Measurements from ENCODE around the gene ZBP1.

The ZBP1 gene

DNA sequence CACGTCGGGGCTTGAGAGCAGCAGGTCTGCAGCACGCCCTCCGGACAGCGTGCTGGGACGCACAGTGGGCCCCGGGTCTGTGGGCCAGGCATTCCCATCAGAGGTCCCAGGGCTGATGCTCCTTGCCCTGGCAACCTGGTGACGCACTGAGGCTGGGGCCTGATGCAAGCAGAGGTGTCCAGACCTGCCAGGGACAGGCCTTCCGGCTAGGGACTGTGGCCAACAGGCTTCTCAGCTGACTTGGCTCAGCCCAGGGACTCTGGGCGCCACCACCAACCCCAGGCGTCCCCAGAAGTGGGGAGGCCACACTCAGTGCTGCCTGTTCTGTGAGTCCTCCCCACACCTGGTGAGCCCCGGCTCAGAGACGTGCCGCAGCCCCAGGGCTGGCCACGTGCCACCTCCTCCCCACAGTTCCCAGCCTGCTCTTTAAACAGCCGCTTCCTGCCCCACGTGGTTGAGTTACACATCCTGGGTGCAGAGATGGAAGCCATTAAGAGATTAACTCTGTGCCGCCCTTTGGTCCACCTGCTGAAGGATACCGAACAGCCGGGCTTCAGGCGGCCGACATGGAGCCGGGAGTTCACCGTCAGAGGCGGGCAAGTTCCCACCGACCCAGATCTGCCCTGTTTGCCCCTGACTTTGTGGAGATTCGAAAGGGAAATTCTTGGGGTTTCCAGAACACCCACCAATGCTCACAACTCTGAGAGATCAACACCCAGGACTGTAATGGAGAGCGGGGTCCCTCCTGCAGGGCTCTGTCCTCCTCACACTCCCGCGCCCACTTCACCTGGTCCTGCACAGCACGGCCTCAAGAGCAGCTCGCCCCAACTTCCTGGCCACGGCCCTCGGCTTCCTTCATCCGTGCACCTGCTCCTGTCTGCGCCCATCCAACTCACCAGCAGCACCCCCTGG lies 37.6 kb upstream of the ZBP1 start:
- no peak for DNase-seq

GRCh38 chr20:57656821-57657534 lies 36.8 kb upstream of the ZBP1 start:
- no peak for DNase-seq

DNA sequence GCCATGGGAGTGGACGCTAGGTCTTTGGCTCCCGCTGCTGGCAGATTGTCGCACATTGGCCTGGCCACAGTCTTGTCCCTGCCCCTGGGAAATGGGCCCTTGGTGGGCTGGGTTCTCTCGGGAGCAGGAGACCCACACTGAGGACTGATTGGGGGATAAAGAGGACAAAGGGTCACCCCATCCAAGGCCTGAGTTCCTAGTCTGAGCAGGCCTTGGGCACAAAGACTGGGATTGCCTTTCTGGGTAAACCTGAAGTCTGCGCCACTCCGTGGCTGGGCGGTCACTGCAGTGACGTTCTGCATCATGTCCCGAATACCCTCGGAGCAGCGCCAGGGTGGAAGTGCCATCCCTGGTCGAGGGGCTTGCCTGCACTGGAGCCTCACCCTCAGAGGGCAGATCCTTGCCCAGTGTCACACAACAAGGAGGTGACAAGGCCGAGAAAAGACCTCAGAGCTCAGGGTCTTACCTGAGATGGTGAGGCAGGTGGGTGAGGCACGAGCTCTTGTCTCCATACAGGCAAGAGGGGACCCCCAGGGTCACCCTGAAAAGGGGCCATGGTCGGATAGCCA lies 36.1 kb upstream of the ZBP1 start:
- no peak for DNase-seq

DNA sequence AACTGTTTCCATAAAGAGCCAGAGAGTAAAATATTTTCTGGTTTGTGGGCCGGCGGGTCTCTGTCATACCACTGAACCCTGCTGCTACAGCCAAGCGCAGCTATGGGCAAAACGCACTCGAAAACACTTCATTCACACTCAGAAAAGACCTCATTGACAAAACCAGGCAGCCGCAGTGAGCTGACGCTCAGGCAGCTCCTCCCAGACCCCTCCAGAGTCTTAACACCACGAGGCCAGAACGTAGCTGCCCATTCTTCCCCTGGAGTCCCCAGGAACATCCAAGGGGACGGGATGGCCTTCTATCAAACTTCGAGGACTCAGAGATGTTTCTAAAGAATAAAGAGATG lies 35.6 kb upstream of the ZBP1 start:
- DNase-seq = no peak

- no peak for DNase-seq
These were observed 35.0 kb upstream of the ZBP1 start for GRCh38 chr20:57654998-57655808.

GRCh38 chr20:57654363-57654997 lies 34.3 kb upstream of the ZBP1 start:
- DNase-seq = peak; percentile 37

- DNase-seq = peak; percentile 26
These were observed 33.7 kb upstream of the ZBP1 start for GRCh38 chr20:57653910-57654309.

GRCh38 chr20:57653546-57653900 lies 33.3 kb upstream of the ZBP1 start:
- no peak for DNase-seq

GRCh38 chr20:57652606-57653545 lies 32.6 kb upstream of the ZBP1 start:
- no peak for DNase-seq

GRCh38 chr20:57651881-57652605 lies 31.8 kb upstream of the ZBP1 start:
- no peak for DNase-seq

- no peak for DNase-seq
These were observed 30.7 kb upstream of the ZBP1 start for GRCh38 chr20:57650756-57651483.

DNA sequence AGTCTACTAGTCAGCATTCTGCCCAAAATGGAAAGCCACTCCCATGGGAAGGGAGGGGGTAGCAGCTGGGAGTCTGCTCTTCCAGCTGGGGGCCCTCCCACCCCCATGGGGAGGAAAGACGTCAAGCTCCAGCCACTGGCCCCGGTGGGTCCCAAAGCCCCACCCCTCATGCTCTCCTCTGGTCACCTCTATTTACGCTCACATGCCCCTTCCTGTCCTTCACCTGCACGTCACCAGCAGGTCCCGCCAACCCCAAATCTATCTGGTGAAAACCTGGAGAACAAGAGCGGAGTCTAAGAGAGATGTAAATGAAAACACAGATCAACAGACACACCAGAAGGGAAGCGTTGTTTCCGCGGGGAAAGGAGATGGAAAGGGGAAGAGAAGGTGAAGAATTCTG lies 30.0 kb upstream of the ZBP1 start:
- DNase-seq = no peak

DNA sequence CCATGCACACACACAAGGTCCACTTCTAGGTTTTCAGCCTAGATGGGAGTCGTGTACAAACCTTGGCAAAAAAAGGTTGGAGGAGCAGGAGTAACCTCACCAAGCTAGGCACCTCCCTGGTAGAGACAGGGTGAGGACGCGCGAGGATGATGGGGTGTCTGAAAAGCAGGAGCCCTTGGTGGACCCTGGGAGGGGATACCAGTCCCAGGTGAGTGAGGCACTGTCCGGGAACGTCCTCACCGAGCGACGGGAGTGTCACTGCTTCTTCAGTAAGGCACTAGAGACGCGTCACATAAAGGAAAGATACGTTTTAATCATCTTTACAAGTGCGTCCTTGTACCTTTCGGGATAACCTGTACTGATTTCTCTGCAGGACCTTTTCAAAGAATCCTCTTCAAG lies 29.4 kb upstream of the ZBP1 start:
- DNase-seq = no peak

DNA sequence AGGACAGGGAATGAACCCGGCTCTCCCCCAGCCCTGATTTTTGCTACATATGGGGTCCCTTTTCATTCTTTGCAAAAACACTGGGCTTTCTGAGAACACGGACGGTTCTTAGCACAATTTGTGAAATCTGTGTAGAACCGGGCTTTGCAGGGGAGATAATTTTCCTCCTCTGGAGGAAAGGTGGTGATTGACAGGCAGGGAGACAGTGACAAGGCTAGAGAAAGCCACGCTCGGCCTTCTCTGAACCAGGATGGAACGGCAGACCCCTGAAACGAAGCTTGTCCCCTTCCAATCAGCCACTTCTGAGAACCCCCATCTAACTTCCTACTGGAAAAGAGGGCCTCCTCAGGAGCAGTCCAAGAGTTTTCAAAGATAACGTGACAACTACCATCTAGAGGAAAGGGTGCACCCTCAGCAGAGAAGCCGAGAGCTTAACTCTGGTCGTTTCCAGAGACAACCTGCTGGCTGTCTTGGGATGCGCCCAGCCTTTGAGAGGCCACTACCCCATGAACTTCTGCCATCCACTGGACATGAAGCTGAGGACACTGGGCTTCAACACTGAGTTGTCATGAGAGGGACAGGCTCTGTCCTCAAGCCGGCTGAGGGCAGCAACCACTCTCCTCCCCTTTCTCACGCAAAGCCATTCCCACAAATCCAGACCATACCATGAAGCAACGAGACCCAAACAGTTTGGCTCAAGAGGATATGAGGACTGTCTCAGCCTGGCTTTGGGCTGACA lies 28.8 kb upstream of the ZBP1 start:
- DNase-seq = no peak

DNA sequence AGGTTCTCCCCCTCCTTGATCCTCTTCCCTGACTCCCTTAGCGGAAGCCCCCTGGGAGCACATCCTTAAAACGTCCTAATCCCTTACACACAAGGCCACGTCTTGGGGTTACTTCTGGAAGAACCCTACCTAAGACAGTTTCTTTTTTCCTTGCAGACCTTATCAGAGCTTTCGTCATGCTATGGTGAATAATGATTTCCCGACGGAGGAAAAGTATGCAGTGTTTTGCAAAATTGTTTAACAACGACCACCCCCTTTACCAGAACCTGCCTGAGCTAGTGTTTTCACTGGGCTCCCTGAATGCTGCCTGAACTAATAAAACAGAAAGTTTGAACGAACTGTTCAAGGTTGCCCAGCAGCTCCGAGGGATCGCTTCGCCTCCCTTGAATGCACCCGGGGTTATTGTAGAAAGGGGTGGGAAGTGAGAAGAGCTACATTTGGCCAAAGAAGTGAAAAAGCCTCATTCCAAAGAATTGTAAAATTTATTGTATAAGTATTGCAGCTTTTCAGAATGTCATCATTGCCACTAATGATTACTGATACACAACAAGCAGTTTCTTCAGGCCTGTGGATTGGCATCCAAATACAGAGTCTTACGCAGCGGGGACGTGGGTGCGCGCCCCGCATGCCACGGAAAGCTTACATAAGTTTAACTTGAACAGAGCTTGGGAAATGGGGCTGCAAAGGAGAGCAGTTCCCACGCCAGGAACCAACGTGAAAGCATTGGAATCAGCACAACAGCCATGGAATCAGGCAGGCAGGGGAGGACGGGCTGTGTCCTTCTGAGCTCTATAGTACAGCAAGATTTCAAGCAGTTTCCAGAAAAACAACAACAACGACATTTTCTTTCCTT lies 27.9 kb upstream of the ZBP1 start:
- no peak for DNase-seq

- DNase-seq = no peak
These were observed 27.0 kb upstream of the ZBP1 start for GRCh38 chr20:57647006-57647932.

- no peak for DNase-seq
These were observed 18.6 kb upstream of the ZBP1 start for GRCh38 chr20:57638895-57639236.
